Superior temporal gyrus (tissue), 1 donor: Measurements from ENCODE around the gene ENTPD1.
"Not testable (repeated sequence)": the region's sequence is repeated elsewhere in the genome, so short reads cannot be mapped to it uniquely, and the experiment has no call there.

Experiments used
- DNase-seq: peaks from one replicate; pipeline ENCODE4 v3.0.0-alpha.2; 2016; ENCODE audit errors: extremely low spot score

The ENTPD1 gene

GRCh38 chr10:95758351-95759025 lies 2.5 kb downstream of the ENTPD1 start:
- DNase-seq: no peak

- DNase-seq: no peak
Measured at GRCh38 chr10:95759233-95759826, 3.4 kb downstream of the ENTPD1 start.

GRCh38 chr10:95761939-95762492 lies 6.1 kb downstream of the ENTPD1 start:
- DNase-seq: no peak

- DNase-seq: no peak
Measured at GRCh38 chr10:95767884-95768556, 12.1 kb downstream of the ENTPD1 start.

- DNase-seq: no peak
Measured at GRCh38 chr10:95770084-95770720, 14.2 kb downstream of the ENTPD1 start.

GRCh38 chr10:95773454-95773853 lies 17.5 kb downstream of the ENTPD1 start:
- DNase-seq: not testable (repeated sequence)

GRCh38 chr10:95777638-95778037 lies 21.7 kb downstream of the ENTPD1 start:
- DNase-seq: not testable (repeated sequence)

- no peak for DNase-seq
Measured at GRCh38 chr10:95782318-95782717, 26.4 kb downstream of the ENTPD1 start.

- no peak for DNase-seq
Measured at GRCh38 chr10:95783741-95784140, 27.8 kb downstream of the ENTPD1 start.

GRCh38 chr10:95784279-95784913 lies 28.4 kb downstream of the ENTPD1 start:
- no peak for DNase-seq

GRCh38 chr10:95785317-95785716 lies 29.4 kb downstream of the ENTPD1 start:
- DNase-seq: no peak

- DNase-seq: no peak
Measured at GRCh38 chr10:95785942-95786669, 30.1 kb downstream of the ENTPD1 start.

- DNase-seq: no peak
Measured at GRCh38 chr10:95787447-95787846, 31.5 kb downstream of the ENTPD1 start.

- no peak for DNase-seq
Measured at GRCh38 chr10:95788830-95789229, 32.9 kb downstream of the ENTPD1 start.

GRCh38 chr10:95789902-95790301 lies 33.9 kb downstream of the ENTPD1 start:
- no peak for DNase-seq

- DNase-seq: no peak
Measured at GRCh38 chr10:95790982-95791381, 35.0 kb downstream of the ENTPD1 start.

GRCh38 chr10:95791425-95791979 lies 35.5 kb downstream of the ENTPD1 start:
- DNase-seq: no peak

- no peak for DNase-seq
Measured at GRCh38 chr10:95792211-95792780, 36.3 kb downstream of the ENTPD1 start.

- DNase-seq: peak; percentile 50
Measured at GRCh38 chr10:95792874-95793285, 36.9 kb downstream of the ENTPD1 start.

- no peak for DNase-seq
Measured at GRCh38 chr10:95793401-95794045, 37.6 kb downstream of the ENTPD1 start.
